ENCODE measurements around the gene TRABD.
"Not testable (repeated sequence)": the region's sequence is repeated elsewhere in the genome, so short reads cannot be mapped to it uniquely, and the experiment has no call there.

The TRABD gene

DNA sequence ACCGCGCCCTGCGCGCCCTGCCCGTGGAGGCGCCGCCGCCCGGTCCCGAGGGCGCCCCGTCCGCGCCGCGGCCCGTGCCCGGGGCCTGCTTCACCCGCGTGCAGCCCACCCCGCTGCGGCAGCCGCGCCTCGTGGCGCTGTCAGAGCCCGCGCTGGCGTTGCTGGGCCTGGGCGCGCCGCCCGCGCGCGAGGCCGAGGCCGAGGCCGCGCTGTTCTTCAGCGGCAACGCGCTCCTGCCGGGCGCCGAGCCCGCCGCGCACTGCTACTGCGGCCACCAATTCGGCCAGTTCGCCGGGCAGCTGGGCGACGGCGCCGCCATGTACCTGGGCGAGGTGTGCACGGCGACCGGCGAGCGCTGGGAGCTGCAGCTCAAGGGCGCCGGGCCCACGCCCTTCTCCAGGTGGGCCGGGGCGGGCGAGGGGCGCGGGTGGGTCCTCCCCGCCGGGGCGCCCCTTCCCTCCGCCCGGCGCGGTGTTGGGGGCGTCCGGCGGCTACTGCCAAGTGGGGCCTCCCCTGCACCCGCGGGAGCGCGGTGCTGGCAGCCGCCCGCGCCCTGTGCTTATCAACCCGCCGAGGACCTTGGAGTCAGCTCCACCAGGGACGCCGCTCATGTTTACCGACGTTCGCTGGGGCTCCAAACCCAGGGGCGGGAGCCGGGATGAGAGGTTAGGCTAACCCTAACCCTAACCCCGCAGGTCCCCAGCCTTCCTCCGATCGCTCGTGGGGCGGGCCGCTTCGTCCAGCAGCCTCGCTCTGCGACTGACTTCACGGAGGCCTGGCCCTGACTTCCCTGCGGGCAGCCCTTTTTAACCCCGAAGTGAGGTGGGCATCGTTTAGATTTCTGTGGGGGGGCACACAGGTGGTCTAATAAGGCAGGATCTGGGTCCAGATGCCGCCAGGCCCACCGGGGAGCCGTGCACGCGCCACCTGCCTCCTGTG is 15.7 kb downstream of the TRABD start:
- DNase-seq (ENCODE audit: low read depth in 2 of 2), result no peak

DNA sequence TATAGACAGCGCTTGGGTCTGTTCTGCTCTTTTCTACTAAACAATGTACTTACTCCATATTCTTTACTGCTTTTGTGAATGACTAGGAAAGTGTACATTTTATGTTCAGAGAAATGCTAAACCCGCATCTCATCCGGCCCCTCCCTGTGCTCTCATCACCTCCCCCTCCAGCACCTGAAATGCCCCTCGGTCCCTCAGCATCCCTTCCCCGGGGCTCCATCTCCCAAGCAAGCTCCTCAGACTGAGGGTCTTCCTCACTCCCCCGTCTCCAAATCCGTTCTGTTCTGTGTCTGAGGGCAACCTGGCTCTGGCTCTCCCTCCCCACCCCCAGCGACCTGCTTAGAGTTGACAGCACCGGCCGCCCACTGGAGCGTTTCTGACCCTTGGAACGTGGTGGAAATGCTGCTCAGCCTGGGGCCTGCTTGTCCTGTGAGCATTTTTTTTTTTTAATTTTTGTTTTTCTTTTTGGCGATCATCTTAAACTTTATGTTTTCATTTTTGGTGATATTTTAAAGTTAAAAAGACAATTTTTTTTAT is 16.5 kb downstream of the TRABD start:
- no peak for DNase-seq (ENCODE audit: low read depth in 2 of 2)

DNA sequence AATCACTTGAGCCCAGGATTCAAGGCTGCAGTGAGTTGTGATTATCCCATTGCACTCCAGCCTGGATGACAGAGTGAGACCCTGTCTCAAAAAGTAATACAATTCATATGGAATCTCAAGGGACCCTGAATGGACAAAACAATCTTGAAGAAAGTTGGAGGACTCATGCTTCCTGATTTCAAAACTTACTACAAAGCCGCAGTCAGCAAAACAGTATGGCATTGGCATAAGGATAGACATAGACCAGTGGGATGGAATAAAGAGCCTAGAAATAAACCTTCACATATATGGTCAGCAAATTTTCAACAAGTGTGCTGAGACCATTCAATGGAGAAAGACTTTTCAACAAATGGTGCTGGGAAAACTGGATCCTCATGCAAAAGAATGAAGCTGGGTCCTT is 17.6 kb downstream of the TRABD start:
- DNase-seq (ENCODE audit: low read depth in 2 of 2), result no peak

DNA sequence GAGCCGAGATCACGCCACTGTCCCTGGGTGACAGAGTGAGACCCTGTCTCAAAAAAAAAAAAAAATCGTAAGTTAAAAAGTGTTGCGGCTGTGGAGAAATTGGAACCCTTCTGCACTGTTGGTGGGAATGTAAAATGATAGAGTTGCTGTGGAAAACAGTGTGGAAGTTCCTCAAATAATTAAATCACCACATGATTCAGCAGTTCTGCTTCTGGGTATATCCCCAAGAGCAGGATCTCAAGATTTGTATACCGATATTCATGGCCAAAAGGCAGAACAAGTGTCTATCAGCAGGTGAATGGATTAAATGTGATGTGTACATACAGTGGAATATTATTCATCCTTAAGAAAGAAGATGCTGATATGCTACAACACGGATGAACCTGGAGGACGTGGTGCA is 18.9 kb downstream of the TRABD start:
- no peak for DNase-seq (ENCODE audit: low read depth in 2 of 2)

DNA sequence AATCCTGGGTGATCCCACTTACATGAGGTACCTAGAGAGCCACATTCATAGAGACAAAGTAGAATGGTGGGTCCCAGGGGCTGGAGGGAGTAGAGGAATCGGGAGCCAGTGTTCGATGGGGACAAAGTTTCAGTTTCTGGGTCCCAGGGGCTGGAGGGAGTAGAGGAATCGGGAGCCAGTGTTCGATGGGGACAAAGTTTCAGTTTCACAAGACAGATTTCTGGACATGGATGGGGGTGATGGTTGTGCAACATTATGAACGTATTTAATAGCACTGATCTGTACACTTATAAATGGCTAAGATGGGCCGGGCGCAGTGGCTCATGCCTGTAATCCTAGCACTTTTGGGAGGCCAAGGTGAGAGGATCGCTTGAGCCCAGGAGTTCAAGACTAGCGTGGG is 19.3 kb downstream of the TRABD start:
- not testable (repeated sequence) for DNase-seq (ENCODE audit: low read depth in 2 of 2)

DNA sequence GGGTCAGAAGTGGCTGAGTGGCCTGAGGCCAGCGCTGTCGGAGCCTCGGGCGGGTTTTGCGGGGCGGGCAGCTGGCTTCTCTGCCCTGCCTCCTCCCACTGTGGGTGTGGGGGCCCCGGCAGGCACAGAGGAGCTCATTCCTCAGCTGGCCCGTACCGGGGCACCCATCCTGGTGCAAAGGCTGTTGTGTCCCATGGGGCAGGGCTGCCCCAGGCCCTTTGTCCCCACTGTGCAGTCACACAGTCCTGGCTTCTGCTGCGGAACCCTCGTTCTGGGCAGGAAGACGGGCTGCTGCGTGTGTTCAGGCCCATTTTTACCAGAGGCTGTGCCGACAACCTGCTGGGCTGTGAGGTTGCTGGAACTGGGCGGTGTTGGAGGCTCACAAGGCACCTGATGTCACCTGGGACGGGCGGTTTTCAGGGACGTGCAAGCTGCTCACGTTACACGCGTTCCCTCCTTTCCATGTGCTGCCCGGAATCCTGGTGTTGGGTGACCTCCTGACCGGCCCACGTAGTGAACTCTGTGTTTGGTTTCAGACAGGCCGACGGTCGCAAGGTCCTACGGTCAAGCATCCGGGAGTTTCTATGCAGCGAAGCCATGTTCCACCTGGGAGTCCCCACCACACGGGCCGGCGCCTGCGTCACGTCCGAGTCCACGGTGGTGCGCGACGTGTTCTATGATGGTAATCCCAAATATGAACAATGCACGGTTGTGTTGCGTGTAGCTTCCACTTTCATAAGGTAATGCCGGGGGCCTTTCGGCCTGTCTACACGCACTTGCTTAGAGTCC is 20.3 kb downstream of the TRABD start:
- no peak for DNase-seq (ENCODE audit: low read depth in 2 of 2)

DNA sequence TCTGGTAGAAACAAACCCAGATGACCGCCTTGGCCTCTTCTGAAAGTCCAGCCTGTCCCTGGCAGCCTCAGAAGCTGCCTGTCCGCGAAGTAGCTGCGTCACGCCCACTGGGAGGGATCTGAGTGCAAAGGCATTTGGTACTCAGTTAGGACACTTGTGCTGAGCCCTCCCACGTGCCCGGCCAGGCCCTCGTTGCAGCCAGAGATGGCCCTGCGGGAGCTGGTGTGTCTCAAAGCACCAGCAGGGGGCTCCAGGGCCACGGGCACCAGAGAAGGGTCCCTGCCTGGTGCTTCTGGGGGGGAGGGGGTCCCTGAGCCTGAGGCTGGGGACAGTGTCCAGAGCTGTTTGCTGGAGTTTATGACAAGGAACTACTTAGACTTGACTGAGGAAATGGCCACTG is 20.9 kb downstream of the TRABD start:
- no peak for DNase-seq (ENCODE audit: low read depth in 2 of 2)

DNA sequence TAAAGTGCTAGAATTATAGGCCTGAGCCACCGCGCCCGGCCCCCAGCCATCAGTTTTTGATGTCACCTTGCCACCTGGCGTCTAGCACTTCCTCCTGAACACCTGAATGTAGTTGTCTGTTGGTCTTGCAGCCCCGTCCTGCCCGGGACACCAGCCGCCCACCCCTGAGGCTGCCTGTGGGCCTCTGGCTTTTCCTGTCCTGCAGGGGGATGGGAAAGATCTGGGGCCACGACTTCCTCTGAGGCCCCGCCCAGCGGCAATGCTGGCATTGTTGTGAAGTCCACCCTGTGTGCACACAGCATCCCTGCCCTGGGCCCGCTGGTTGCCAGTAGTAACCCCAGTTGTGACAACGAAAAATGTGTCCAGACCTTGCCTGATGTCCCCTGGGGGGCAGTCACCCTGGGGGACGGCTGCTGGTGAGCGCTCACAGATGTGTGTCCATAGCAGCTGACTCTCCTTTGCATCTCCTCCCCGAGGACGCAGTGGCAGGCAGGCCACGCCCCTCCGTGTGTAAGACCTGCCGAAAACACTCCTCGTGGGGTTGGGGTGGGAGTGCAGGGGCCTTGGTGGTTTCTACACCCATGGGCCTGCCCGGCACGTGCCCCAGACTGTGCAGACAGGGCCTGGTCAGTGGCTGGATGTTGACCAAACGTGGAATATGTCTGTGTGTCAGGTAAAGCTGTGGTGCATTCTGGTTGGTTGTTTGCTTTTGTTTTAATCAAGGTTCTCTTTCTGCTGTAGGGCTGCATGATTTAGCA is 21.8 kb downstream of the TRABD start:
- no peak for DNase-seq (ENCODE audit: low read depth in 2 of 2)

DNA sequence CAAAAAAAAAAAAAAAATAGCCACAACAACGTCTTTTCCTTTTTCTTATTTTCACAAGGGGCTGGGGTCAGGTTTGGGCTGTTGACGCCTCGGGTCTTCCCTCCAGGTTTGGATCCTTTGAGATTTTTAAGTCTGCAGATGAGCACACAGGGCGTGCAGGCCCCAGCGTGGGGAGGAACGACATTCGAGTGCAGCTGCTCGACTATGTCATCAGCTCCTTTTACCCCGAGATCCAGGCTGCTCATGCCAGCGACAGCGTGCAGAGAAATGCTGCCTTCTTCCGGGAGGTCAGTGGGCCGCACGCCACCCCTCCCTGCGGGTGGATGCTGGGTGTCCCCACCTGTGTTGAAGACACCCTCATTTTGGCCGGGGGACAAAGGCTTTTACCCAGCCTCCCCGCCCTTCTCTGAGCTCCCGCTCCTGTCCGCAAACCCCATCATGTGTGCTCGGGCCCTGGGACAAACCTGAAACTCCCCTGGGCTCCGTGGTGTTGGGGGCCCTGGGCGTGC is 22.8 kb downstream of the TRABD start:
- no peak for DNase-seq (ENCODE audit: low read depth in 2 of 2)

DNA sequence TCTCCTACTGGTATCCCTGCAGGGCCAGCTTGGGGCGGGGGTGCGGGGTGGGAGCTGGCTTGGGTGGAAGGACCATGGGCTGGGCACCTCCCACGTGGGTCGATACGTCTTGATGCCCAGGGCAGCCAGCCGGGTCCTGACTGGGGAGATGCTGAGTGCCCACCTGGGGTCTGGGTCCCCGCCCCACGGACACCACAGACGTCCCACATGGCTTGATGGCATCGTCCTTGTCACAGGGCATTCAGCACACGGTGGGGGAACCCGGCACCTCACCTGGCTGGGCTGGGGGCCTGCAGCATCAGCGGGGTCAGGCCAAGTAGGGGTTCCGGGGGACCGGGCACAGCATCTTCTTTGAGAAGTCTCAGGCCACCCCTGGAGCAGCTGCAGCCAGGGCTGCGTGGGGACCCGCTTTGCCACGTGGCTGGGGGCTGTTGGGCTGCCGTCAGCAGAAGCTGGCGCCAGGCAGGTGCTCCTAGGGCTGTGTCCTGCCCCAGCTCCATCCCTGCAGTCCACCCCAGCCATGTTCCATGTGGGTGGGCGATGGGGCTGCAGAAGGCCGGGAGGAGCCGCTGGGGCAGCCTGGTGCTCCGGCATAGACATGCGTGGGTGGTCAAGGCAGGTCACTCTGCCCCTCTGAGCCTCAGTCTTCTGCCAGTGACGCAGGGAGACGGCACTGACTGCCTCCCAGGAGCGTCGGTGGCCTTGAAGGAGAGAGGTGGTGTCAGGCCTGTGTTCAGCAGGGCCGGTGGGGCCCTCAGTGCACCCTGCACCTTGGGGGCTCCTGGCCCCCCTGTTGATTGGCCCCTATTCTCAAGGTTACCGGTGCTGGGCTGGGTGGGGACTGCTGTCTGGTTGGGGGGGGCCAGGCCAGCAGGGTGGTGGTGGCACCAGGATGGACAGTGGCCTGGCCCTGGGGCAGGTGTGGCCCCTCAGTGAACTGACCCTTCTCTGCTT is 23.5 kb downstream of the TRABD start:
- no peak for DNase-seq (ENCODE audit: low read depth in 2 of 2)

DNA sequence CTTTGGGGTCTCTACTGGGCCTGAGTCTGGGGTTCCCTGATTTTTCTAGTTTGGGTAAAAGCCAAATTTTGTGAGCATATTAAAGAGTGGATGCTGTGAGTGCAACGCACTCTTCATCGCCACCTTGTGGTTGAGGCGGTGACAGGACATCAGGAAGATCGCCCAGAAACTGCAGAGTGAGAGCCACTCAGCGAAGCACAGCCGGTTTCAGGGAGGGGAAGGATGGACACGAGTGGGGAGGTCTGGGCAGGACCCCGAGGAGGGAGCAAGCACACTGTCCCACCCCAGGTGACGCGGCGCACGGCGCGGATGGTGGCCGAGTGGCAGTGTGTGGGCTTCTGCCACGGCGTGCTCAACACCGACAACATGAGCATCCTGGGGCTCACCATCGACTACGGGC is 24.2 kb downstream of the TRABD start:
- DNase-seq (ENCODE audit: low read depth in 2 of 2), result peak in 1 of 2 donors; percentile 50

DNA sequence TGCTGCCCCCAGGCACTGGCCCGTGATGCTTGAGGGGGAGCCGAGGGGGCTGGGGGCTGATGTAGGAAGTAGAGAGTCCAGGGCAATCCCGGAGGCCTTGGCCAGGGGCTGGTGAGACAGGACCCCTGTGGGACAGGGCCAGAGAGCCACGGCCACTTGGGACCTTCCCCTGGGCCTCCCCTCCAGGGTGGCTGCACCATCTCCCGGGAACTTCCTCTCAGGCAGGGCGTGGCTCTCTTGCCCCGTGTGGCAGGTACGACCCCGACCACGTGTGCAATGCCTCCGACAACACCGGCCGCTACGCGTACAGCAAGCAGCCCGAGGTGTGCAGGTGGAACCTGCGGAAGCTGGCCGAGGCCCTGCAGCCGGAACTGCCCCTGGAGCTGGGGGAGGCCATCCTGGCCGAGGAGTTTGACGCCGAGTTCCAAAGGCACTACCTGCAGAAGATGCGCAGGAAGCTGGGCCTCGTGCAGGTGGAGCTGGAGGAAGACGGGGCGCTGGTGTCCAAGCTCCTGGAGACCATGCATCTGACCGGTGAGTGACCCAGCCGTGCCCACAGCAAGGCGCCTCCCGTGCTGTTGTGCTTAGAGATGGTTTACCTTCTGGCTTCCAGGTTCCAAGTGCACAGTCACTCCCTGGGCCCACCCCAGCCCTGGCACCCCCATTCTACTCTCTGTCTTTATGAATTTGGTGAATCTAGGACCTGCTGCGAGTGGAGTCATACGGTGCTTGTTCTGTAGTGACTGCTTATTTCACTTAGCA is 24.8 kb downstream of the TRABD start:
- DNase-seq (ENCODE audit: low read depth in 2 of 2), result no peak

DNA sequence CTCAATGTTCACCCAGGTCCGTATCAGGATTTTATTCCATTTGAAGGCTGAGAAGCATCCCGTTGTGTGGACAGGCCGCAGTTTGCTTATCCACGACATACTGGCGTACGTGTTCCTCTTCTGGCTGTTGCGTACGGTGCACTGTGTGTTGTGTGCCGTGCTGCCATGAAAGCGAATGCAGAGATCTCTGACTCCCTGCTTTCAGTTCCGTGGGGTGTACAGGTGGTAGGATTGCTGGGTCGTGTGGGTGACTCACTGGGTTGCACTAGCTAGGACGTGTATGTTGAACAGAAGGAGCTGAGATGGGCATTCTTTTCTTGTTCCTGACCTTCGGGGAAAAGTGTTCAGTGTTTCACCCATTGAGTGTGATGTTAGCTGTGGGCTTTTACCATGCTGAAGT is 25.4 kb downstream of the TRABD start:
- no peak for DNase-seq (ENCODE audit: low read depth in 2 of 2)

DNA sequence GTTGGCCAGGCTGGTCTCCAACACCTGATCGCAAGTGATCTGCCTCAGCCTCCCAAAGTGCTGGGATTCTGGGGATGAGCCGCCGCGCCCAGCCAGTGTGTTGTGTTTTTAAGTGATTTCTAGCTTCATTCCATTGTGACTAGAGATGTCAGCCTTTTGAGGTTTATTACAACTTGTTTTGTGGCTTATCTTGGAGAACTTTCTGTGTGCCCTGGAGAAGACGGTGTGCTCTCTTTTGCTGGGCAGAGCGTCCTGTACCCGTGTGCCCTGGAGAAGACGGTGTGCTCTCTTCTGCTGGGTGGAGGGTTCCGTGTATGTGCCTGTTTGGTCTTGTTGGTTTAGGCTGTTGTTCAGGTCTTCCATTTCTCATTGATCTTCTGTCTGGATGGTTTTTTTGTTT is 27.6 kb downstream of the TRABD start:
- no peak for DNase-seq (ENCODE audit: low read depth in 2 of 2)

DNA sequence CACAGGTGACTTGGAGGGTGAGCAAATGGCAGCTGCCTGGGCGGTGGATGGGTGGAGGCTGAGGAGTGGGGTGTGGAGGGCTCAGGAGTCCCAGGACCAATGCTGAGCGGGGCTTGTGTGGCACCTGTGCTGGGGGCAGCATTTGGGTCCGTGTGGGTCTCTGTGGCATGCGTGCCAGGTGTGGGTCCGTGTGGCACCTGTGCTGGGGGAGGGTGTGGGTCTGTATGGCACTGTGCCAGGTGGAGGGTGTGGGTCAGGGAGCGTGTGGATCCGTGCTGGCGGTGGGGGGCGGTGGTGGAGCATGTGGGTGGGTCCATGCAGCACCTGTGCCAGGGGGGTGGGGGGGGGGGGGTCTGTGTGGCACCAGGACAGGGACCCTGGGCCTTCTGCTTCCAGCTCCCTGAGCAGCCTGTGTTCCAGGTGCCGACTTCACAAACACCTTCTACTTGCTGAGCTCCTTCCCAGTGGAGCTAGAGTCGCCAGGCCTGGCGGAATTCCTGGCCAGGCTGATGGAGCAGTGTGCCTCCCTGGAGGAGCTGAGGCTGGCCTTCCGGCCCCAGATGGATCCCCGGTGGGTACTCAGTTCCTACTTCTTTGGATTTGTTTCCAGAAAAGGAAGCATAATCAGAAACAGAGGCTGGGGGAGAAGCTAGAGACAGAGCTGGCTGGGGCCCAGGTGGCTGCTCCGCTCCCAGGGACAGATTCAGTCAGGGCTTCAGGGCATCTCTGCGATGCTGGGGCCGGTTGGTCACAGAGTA is 29.8 kb downstream of the TRABD start:
- DNase-seq (ENCODE audit: low read depth in 2 of 2), result no peak

DNA sequence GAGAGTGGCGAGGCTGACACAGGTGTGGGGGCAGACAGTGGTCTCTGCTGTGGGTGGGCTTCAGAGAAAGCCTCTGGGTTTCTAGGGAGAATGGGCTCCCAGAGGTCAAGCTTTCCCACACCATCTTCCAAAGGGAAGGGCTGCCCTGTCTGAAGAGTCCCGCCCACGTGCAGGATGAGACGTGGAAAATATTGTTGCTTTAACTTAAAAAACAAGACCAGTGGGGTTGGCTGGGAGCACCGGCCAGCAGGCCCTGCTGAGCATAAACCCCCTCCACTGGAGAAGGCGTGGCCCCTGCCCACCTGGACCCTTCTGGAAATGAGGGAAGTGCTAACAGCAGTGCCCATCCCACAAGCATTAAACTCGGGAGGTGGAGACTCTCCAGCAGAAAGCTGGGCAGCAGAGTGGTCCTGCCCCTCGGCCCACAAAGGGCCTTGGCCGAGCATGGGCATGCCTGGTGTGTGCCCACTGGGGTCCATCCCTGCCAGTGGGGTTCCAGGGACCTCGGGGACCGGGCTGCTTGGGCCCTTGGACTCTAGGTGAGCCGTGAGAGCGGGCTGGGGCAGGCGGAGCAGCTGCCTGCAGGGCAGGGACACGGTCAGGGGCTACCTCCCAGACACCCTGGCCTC is 30.5 kb downstream of the TRABD start:
- DNase-seq (ENCODE audit: low read depth in 2 of 2), result no peak

DNA sequence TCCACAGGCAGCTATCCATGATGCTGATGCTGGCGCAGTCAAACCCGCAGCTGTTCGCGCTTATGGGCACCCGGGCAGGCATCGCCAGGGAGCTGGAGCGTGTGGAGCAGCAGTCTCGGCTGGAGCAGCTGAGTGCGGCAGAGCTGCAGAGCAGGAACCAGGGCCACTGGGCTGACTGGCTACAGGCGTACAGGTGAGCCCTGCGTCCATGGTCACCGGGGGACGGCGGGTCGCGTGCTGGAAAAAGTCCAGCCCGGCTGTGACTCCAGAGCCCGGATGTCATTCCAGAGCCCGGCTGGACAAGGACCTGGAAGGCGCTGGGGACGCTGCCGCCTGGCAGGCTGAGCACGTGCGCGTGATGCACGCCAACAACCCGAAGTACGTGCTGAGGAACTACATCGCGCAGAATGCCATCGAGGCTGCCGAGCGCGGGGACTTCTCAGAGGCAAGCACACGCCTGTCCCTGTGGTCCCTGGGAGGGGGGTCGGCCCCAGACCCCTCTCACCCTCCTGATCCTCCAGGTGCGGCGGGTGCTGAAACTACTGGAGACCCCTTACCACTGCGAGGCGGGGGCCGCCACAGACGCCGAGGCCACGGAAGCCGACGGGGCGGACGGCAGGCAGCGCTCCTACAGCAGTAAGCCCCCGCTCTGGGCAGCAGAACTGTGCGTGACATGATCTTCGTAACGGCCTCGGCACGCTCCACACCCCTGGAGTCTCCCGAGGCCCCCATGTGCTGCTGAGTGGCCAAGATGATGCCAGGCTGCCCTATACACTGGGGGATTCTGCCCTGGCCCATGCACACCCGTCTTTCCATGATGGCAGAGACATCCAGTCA is 31.2 kb downstream of the TRABD start:
- no peak for DNase-seq (ENCODE audit: low read depth in 2 of 2)
